GM12878 (cell line): ENCODE data around the gene LMF1. TPM values are rescaled to one million over a fixed set of nuclear protein-coding genes. Genes with fewer than 3 reads are reported as not detected.

Experiments used
- ATAC-seq: fragments of 200-7000 bp; cut with Tn5 transposase; 3 replicates; pipeline ENCODE4 v1.9.1; 2020; ENCODE audit warnings: mild to moderate bottlenecking, moderate library complexity
- BruUV-seq: library from RNA; stranded (reverse); fragments of 400-500 nt; replicated peaks from 2 replicates; lab custom pipeline; 2021; lab: Mats Ljungman, UMichigan
- CTCF ChIA-PET: fragments of 300-600 bp; sonication (Branson Sonifier 250); formaldehyde crosslinking; extraction: SDS; loops from one replicate; lab custom pipeline; 2021; ENCODE audit warnings: inconsistent platforms; lab: Yijun Ruan, JAX
- POLR2A ChIA-PET: fragments of 350-600 bp; formaldehyde crosslinking; extraction: SDS; loops from one replicate; lab custom pipeline; 2021; ENCODE audit warnings: inconsistent platforms; lab: Charles Lee
- RAD21 ChIA-PET: fragments of 300-600 bp; sonication (Branson Sonifier 250); formaldehyde crosslinking; loops from one replicate; lab custom pipeline; 2023; ENCODE audit warnings: antibody characterized with exemption; ENCODE audit not compliant: unreplicated experiment; lab: Charles Lee
- SMC1A ChIA-PET: fragments of 300-600 bp; sonication (Branson Sonifier 250); formaldehyde crosslinking; loops from one replicate; lab custom pipeline; 2023; ENCODE audit not compliant: unreplicated experiment, uncharacterized antibody; lab: Charles Lee
- DNase-seq: peaks from one replicate; pipeline ENCODE4 v3.0.0-alpha.2; 2011; ENCODE audit warnings: low read depth, low spot score
- FAIRE-seq: peaks from 3 replicates; lab custom pipeline; 2011; peaks lifted over from hg19 to GRCh38; lab: Jason Lieb, UNC
- H2AFZ ChIP-seq: 2 replicates; pipeline ENCODE4 v1.6.0; 2011; ENCODE audit warnings: low read depth, low read length, control low read depth; ENCODE audit not compliant: control insufficient read depth
- H3K27ac ChIP-seq: 2 replicates; pipeline ENCODE4 v1.5.1; 2011; ENCODE audit warnings: control low read depth; ENCODE audit not compliant: control insufficient read depth, insufficient read depth
- H3K27me3 ChIP-seq, 2 experiments: replicated peaks in 1 of 2; 2 replicates each; pipeline versions ENCODE4 v1.6.0 to v1.6.1; 2011; ENCODE audit warnings: low read length in 1 of 2; ENCODE audit not compliant: control insufficient read depth in 2 of 2, insufficient read depth in 2 of 2
- H3K36me3 ChIP-seq, 2 experiments: 2 replicates each; pipeline ENCODE4 v1.5.1; 2011; ENCODE audit warnings: low read length in 1 of 2; ENCODE audit not compliant: control insufficient read depth in 2 of 2, insufficient read depth in 2 of 2
- H3K4me1 ChIP-seq: 2 replicates; pipeline ENCODE4 v1.6.1; 2011; ENCODE audit warnings: mild to moderate bottlenecking, low read length, moderate library complexity, mixed read lengths; ENCODE audit not compliant: control insufficient read depth, insufficient read depth
- H3K4me2 ChIP-seq: 2 replicates; pipeline ENCODE4 v1.6.0; 2011; ENCODE audit warnings: control low read depth; ENCODE audit not compliant: control insufficient read depth, insufficient read depth
- H3K4me3 ChIP-seq: fragments of 200-600 bp; sonication (generic); 2 replicates; pipeline ENCODE4 v1.5.1; 2016
- H3K79me2 ChIP-seq: 2 replicates; pipeline ENCODE4 v1.6.0; 2011; ENCODE audit warnings: low read length; ENCODE audit not compliant: control insufficient read depth, insufficient read depth
- H3K9ac ChIP-seq: 2 replicates; pipeline ENCODE4 v1.8.0; 2011; ENCODE audit warnings: low read length, control low read depth, mixed read lengths; ENCODE audit not compliant: control insufficient read depth, insufficient read depth
- H3K9me3 ChIP-seq: replicated peaks from 3 replicates; pipeline ENCODE4 v1.5.1; 2011; ENCODE audit warnings: mild to moderate bottlenecking, low read length; ENCODE audit not compliant: control insufficient read depth, insufficient read depth
- H4K20me1 ChIP-seq: 2 replicates; pipeline ENCODE4 v1.6.0; 2011; ENCODE audit not compliant: control insufficient read depth, insufficient read depth
- E2F8 ChIP-seq: fragments of 450-650 bp; IDR thresholded peaks from 2 replicates; pipeline ENCODE4 v1.6.1; 2018; ENCODE audit warnings: mild to moderate bottlenecking, low read depth, moderate library complexity; ENCODE audit not compliant: partially characterized antibody
- IKZF1 ChIP-seq: fragments of 450-650 bp; conservative IDR thresholded peaks from 2 replicates; pipeline ENCODE4 v1.6.1; 2017; ENCODE audit warnings: antibody characterized with exemption, mild to moderate bottlenecking
- NBN ChIP-seq: fragments of 450-650 bp; IDR thresholded peaks from 2 replicates; pipeline ENCODE4 v1.6.1; 2016
- POLR2AphosphoS5 ChIP-seq: IDR thresholded peaks from 2 replicates; pipeline ENCODE4 v1.6.1; 2011; ENCODE audit warnings: mild to moderate bottlenecking, low read length, inconsistent platforms
- RCOR1 ChIP-seq: conservative IDR thresholded peaks from 2 replicates; pipeline ENCODE4 v1.6.1; 2012; ENCODE audit warnings: low read depth, low read length, improper control_type of control experiment
- SPI1 ChIP-seq: IDR thresholded peaks from 2 replicates; pipeline ENCODE4 v1.6.1; 2011; ENCODE audit warnings: low read depth, mild to moderate bottlenecking, low read length, moderate library complexity, borderline replicate concordance; ENCODE audit not compliant: insufficient read depth
- ZBTB11 ChIP-seq: fragments of 450-650 bp; formaldehyde crosslinking; IDR thresholded peaks from 2 replicates; pipeline ENCODE4 v1.5.0; 2022; ENCODE audit warnings: mild to moderate bottlenecking, missing genetic modification characterization
- WGBS: methylation state at CpG from one replicate; pipeline ENCODE4 v1.1.6; 2016; ENCODE audit warnings: low lambda C conversion rate; ENCODE audit not compliant: insufficient replicate concordance, insufficient coverage; ENCODE audit errors: missing lambda C conversion rate; 5-methylcytosine and 5-hydroxymethylcytosine counted together
- in situ Hi-C: fragments of 300-500 bp; cut with MboI; formaldehyde crosslinking; loops from 9 replicates; pipeline ENCODE4 v1.14.3; 2018; ENCODE audit warnings: mixed read lengths
- intact Hi-C: fragments of 100-400 bp; cut with micrococcal nuclease; formaldehyde crosslinking; loops from one replicate; pipeline ENCODE4 v1.14.2; 2022; ENCODE audit not compliant: unreplicated experiment
- polyA plus RNA-seq, 11 experiments: library from polyadenylated mRNA; depleted of rRNA in 4 of 11; unstranded in 6 of 11; stranded (reverse) in 5 of 11; fragments of >200 nt; fragmentation: Nextera tagmentation in 4 of 11; fragmentation: Illumina TruSeq in 1 of 11; extraction: Ambion mirVana in 4 of 11; extraction: Trizol in 1 of 11; gene quantifications; 1 replicate in 1 of 11; 2 replicates in 10 of 11; pipeline versions ENCODE4 v1.2.1 to v1.2.3, GENCODE V29; 2011 to 2016; ENCODE audit warnings: inconsistent platforms in 2 of 11, missing spikeins in 2 of 11, low read depth in 1 of 11
- total RNA-seq, 4 experiments: library from RNA; depleted of rRNA in 3 of 4; stranded (reverse); fragments of >200 nt in 3 of 4; fragmentation: Illumina TruSeq in 1 of 4; extraction: Trizol in 1 of 4; gene quantifications; 2 replicates each; pipeline versions ENCODE4 v1.2.1 to v1.2.3, GENCODE V29; 2013 to 2021
- TF ChIP-seq, protein P1 (sequence below): fragments of 450-650 bp; IDR thresholded peaks from 2 replicates; pipeline ENCODE4 v1.6.1; 2017; ENCODE audit warnings: mild to moderate bottlenecking, low read depth, inconsistent platforms; ENCODE audit not compliant: poor library complexity, severe bottlenecking

LMF1 gene
- total and polyA plus RNA-seq, 10 of the 15 experiments (the other 5 are each of a cell fraction or from before 2014, with no cell fraction given): 0.18 to 3.2 (median 1.4) TPM; not detected in 1

GRCh38 chr16:868386-868755, 102.4 kb downstream of the LMF1 start:
- intact Hi-C loops (no loop called here), in situ Hi-C loops (no loop called here)
- Histone ChIP-seq H3K27me3 (no peaks in the 10 kb centered on the region), H3K4me2 (no peak overlapping the region), H3K36me3 (no peaks in the 10 kb centered on the region), H3K4me1 (no peaks in the 10 kb centered on the region), H3K79me2 (no peaks in the 10 kb centered on the region), H3K9me3 (no peaks in the 10 kb centered on the region; the same call in 2 of the 3 replicates), H3K9ac (no peak overlapping the region), H3K27ac (no peak overlapping the region), H3K4me3 (no peak overlapping the region), H2AFZ (no peak overlapping the region), H4K20me1 (no peaks in the 10 kb centered on the region)
- ChIA-PET CTCF (no interaction called here), SMC1A (no interaction called here), RAD21 (no interaction called here), POLR2A (no interaction called here)
- WGBS: 72% methylated on average over 6 of the region's 6 CpGs
- ATAC-seq: no peak
- no peak for DNase-seq
- no TSS peak for BruUV-seq
- no peak for FAIRE-seq
- TF ChIP-seq, protein P1, sequence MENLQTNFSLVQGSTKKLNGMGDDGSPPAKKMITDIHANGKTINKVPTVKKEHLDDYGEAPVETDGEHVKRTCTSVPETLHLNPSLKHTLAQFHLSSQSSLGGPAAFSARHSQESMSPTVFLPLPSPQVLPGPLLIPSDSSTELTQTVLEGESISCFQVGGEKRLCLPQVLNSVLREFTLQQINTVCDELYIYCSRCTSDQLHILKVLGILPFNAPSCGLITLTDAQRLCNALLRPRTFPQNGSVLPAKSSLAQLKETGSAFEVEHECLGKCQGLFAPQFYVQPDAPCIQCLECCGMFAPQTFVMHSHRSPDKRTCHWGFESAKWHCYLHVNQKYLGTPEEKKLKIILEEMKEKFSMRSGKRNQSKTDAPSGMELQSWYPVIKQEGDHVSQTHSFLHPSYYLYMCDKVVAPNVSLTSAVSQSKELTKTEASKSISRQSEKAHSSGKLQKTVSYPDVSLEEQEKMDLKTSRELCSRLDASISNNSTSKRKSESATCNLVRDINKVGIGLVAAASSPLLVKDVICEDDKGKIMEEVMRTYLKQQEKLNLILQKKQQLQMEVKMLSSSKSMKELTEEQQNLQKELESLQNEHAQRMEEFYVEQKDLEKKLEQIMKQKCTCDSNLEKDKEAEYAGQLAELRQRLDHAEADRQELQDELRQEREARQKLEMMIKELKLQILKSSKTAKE: no peak
- no peak for TF ChIP-seq SPI1
- no peak for TF ChIP-seq E2F8
- TF ChIP-seq NBN: no peak
- no peak for TF ChIP-seq RCOR1
- TF ChIP-seq ZBTB11 (CRISPR knock-in tag): no peak
- TF ChIP-seq POLR2AphosphoS5: no peak
- TF ChIP-seq IKZF1: no peak
